GM19328 (cell line): ENCODE data around the gene ARL6IP4.

Experiments
- ATAC-seq: cut with Tn5 transposase; IDR thresholded peaks from one replicate; pipeline ENCODE4 v1.9.1; 2021; ENCODE audit warnings: mild to moderate bottlenecking, moderate library complexity; ENCODE audit not compliant: unreplicated experiment

The ARL6IP4 gene

DNA sequence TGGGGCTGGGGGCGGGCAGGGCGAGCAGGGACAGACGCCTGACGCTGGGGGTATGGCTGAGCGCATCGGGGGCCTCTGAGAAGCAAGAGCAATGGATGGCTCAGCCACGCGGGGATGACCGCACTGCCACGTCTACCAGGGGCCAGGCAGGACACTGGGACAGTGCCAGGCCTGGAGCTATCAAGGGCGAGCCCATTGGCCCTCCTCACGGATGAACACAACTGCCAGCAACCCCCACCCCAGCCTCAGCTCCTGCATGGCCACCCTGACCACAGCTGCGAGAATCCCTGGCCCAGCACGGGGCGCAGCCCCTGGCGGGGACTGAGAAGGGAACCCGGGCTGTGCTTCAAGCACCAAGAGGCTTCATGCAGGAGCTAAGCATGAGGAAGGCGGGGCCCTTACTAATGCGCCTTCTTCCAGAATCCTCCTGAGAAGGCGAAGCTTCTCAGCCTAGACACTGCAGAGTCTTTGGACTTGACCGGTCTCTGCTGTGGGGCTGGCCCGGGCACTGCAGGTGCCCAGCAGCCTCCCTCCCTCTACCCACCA lies 9.5 kb downstream of the ARL6IP4 start:
- ATAC-seq, result no peak

DNA sequence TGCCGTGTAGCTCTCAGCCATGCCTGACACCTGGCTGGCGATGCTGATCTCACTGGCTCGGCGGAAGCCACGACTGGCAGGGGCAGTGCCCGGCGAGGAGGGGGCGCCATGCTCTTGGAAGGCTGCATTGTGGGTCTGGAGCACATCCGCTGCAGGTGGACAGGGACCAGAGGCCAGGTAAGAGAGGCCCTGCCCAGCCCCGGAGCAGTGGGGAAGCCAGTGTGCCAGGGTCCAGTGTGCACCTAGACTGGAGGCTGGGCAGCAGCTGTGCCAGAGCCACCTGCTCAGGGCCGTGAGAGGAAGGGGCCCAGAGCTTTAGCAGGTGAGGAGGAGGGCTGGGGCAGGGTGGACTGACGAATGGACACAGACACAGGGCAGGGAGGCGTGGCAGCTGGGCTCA lies 10.1 kb downstream of the ARL6IP4 start:
- no peak for ATAC-seq

DNA sequence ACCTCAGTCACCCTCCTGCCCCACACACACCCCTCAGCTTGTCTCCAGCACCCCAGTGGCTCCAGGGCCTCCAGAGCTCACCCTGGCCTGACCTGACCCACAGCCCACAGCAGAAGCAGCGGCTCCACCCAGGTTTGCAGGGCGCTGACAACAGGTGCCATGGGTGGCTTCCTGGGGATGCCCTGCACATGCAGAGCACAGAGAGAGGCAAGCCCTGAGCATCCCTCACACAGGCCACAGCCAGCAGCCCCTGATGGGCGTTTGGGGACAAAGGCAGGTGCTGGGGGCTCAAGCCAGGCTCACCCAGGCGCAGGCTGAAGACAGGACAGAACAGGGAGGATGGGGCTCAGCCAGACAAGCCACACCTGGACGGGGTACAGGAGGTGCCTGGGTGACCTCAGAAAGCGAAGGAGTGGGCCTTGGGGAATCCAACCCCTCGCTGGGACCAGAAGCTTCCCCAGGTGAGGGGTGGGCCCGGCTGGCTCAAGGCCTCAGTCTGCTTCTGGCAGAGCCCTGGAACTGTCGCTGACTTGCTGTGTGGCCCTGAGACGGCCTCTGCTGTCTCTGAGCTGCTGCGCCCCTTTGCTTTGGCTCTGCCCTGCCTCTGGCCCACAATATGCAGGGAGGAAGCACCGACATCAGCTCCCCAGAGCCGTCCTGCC lies 10.6 kb downstream of the ARL6IP4 start:
- ATAC-seq, result no peak

DNA sequence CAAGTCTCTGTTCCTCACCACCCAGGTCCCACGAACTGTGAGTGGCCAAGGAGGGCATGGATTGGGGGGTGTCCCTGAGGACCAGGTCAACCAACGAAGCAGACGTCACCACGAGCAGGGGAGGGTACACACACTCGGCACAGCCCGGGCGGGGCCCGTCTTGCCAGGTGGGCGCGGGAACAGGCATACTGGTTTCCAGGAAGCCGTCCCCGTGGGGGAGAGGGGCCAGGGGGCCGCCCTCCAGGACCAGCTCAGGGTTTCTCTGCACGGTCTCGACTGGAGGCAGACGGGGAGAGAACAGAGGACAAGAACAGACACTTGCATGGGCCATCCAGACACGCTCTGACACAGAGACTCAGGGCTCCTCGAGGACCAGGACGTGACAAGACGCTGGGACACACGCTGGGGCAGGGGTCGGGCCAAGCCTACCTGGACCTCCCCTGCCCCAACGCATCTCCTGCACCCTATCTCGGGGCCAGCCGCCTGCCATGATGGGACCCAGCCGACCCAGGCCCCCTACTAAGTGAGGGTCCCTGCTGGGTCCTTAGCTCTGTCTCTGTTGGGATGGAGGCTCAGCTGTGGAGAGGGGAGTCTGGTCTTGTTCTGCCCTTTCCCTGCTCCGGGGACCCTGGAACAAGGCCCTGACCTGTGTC lies 11.3 kb downstream of the ARL6IP4 start:
- ATAC-seq, result no peak

DNA sequence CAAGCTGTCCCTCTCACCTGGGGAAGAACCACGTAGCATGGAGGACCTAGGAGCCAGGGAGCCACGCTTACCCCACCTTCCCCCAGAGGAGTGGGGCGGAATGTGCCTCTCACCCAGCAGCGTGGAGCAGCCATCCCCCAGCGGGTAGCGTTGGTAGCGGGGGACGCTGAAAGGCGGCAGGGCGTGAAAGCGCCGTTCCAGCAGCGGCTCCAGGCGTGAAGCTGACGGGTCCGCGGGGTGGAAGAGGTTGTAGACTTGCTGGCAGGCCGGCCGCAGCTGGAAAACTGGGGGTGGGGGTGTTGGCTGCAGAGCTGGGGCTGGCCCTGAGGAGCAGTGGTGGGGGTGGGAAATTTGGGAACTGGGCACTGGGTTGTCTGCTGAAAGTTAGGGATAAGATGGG lies 11.9 kb downstream of the ARL6IP4 start:
- no peak for ATAC-seq

DNA sequence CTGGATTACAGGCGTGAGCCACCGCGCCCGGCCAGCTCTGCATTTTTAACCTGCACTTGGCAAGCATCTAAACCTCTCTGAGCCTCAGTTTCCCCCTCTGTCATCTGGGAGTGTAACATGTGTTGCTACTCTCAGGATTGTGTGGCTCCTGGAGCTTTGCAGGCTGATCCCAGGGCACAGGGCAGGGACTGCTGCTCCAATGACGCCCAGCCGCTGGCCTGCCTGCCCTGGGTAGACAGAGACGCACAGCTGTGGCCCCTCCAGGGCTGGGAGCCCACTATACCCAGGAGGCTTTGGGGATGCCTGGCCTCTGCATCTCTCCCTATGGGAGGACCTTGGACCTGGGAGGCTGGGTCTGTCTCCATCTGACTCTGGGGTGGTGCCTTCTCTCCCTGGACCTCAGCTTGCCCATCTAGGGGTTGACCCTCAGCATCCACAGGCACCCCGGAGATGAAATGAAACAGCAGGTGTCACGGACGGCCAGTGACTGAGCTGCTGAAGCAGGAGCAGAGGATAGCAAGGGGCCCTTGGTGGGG lies 13.7 kb downstream of the ARL6IP4 start:
- no peak for ATAC-seq

DNA sequence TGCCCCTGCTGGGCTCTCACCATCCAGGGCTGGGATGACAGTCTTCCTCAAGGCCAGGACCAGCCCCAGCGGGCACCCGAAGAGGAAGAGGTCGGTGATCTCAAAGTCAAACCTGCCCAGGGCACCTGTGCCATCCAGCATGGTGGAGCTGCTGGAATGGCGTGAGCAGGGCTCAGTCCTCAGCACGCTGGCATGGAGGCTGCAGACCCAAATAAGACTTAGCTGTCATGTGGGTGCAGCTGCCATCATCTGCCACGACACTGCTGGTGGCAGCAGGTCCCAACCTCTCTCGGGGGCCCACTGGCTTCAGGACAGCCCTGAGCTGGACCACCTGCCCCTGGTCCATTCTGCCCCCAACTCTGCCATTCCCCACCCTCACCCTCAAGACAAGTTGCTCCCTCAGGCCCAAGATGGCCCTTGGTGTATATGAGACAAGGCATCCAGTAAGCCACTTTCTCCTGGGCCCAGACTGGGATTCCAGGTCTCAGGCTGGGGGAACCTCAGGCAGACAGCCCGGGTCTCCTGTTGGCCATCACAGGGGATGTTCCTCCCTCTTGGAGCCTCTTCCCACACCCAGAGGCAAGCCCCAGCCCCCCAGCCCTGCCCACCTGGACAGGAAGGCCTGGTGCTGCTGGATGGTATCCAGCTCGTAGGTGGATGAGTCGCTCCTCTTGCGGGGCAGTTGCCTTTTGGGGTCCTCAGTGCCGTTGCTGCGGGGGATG lies 14.5 kb downstream of the ARL6IP4 start:
- no peak for ATAC-seq

DNA sequence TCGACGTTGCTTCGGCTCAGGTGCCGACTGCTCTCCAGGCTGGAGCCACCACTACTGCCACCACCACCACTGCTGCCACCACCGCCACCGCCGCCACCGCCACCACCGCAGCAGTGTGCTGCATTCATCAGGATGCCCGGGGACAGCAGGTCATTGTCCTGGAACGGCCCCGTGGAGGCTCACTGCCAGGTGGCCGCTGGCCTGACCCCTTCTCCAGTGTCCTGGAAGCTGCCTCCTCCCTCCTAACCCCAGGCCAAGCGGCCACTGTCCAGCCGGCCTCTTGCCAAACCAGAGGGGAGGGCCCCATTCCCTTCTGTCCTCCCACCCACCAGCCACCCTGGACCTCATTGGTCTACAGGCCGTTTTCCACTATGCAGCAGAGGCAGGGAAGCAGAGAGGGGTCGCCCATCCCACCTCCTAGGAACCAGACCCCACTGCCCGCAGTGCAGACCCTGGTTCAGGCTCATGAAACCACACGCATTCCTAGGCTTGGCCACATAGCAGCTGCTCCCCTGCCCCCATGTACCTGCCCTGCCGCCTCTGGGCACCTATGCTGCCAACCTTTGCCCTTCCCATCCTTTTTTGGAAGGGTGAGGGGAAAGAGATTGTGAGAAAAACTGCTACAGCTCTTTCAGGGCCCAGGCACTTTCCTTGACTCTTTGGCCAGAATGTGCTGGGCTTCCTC lies 15.2 kb downstream of the ARL6IP4 start:
- no peak for ATAC-seq

DNA sequence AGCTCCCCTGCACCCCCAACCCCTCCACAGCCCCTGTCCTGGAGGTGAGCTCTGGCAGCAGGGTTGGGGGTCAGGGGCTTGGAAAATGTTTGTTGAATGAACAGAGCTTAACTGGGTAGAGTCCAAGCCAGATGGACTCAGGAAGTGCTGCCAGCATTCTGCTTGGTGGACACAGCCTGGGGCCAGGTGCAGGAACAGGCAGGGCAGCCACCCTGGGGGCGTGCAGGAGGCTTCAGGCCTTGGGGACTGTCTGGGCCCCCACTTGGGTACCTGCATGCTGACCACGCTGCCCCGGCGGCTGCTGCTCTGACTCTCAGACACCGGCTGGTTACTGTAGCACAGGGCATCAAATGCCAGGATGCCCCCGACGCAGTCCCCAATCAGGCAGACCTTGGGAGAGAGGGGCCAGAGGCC lies 15.7 kb downstream of the ARL6IP4 start:
- ATAC-seq, result no peak

DNA sequence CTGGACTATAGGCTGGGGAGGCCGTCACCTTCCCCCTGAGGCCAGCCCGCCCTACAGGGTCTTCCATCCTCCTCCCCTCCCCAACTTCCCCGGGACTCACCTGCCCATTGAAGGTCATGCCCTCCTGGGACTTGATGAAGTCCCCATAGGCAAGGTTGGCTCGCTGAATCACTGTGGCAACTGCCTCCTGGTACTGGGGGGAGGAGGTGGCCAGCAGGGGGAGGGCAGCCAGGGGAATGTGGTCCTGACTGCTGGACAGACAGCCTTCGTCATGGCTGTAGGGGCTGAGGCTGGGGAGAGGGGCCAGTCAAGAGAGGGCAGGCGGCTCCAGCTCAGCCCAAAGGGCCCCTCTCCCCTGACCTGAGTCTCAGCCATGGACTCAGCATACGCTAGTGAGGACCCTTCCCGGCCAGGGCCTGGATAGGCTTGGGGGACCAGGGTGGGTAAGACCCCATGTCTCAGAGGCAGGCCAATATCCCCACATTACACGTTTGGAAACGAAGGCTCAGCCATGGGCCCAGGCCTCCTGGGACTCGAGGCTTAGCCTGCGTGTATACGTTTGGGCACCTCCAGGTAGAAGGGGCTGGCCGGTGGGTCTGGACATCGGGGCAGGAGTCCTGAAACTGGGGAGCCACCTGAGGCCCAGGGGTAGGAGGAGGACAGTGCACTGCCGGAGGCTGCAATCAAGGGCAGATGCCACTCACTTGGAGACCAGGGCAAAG lies 16.3 kb downstream of the ARL6IP4 start:
- no peak for ATAC-seq

DNA sequence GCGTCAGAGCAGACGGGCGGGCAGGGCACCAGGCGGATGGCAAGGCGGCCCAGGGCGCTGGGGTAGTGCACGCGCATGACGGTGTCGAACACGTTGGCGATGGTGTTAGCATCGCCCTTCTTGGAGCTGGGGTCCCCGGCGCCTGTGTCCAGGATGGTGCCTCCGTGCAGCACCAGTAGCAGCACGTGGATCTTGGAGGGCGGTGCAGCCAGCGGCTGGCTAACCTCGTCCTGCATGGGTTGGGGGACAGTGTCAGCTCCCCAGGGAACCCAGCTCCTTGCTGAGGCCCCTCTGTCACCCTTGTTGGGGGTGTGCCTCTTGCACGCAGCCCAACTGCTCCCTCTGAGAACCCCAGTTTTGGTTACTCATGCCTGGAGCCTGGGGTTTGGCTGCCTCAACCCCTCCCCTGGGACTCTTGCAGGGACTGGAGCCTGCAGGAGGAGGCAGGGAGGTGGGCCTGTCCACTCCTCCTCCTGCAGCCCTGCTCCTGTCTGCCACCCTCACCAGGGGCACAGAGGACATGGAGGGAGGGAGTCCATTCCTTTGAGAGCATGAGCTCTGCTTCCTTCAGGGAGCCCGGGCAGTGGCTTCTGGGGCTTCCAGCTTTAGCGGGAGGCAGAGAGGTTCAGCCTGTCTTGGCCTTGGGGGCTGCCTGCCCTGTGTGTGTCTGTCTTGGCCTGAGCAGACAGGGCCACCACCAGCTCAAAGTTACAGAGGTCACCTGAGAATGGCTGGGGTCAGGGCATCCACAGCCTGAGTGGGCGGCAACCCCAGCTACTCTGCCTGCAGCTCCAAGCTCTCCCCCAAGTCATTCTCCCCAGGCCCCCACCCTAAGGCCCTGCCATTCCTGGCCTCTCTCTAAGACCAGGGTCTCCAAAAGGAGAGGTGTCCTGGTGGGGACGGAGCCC lies 17.1 kb downstream of the ARL6IP4 start:
- no peak for ATAC-seq

DNA sequence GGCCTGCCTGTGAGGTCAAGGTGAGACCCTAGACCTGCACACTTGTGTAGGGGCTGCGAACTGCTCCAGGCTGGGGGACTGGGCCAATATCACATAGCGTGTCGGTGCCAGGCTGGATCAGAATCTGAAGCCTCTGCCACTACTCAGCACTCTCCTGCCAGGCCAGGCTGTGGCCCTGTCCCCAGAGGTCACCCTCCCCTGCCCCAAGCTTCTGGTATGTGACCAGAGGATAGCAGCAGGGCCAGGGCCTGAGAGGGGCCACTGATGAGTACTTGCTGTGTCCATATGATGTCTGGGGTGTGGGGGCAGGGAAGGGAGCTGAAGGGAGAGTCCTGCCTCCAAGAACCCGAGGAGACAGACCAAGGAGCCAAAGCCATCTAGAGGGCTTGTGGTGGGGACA lies 17.8 kb downstream of the ARL6IP4 start:
- ATAC-seq, result no peak

DNA sequence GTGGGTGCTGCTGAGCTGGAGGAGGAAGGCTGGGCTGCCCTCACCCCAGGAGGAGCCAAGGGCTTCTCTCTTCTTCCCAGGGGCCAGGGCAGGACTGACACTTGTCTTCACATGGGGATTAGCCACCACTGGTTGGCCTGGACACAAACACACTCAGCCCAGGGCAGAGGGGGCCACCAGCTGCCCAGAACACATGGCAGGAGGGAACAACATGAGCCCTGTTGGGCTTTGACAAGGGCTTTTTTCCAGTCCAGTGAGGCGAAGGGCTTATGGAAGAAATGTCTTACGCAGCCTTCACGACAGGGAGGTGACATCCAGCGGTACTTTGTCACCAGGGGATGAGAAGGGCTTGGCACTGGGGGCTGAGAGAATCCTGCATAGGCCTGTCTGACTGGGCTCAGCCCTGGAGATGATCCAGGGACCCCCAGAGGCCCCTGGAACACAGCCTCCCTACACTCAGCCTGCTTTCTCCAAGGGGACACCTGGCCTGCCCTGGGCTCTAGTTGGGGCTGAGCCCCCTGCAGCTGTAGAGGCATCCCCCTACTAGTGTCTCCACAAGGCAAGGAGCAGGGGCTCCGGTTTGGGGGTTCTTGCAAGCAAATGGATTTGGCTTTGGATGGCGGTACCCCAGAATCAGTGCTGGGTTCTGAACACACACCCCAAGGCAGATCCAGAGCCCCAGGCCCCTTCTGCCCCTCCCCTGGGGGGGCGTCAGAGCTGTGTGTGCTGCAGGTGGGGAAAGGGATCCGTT lies 18.9 kb downstream of the ARL6IP4 start:
- no peak for ATAC-seq

DNA sequence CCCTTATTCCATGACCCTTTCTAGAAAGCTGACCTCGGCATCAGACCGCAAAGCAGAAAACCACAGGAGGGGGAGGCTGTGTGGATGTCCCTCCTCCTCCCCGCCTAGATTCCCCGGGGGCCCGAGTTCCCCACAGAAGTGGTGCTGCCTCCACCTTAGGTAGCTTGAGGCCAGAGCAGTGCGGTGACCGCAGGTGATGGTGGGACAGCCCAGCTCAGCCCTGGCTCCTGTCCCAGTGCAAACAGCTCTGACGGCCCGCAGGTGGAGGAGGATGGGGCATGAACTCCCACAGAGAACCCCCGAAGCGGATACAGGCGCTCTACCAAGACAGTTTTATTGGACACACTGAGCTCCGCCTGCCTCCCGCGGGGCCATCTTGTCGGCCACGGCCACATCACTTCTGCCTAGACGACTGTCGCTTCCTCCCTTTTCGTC lies 19.5 kb downstream of the ARL6IP4 start:
- ATAC-seq, result no peak

DNA sequence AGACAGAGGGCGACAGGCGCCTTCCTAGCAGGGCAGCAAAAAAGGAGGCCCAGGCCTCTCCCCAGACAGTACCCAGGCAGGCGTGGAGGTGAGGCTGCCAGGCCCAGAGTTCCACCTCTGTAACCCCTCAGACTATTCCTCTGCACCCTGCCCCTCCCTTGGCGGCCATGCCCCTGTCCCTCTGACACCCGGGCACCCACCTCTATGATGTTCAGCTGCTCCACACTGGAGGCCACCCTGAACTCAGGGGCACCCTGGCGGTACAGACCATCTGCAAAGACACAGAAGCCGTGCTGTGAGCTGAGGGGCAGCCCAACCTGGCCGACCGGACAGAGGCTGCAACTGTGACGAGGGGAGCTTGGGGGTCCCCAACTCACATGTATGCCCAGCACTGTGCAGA lies 20.1 kb downstream of the ARL6IP4 start:
- no peak for ATAC-seq

DNA sequence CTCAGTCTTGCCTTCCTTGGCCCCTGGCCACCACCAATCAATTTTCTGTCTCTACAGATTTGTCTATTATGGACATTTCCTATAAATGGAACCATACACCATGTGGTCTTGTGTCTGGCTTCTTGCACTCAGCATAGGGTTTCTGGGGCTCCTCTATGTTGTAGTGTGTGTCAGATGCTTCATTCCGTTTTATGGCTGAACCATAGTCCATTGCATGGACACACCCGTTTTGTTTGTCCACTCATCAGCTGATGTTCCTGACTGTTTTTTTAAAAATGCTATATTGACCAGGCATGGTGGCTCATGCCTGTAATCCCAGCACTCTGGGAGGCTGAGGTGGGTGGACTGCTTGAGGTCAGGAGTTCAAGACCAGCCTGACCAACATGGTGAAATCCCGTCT lies 21.0 kb downstream of the ARL6IP4 start:
- no peak for ATAC-seq

DNA sequence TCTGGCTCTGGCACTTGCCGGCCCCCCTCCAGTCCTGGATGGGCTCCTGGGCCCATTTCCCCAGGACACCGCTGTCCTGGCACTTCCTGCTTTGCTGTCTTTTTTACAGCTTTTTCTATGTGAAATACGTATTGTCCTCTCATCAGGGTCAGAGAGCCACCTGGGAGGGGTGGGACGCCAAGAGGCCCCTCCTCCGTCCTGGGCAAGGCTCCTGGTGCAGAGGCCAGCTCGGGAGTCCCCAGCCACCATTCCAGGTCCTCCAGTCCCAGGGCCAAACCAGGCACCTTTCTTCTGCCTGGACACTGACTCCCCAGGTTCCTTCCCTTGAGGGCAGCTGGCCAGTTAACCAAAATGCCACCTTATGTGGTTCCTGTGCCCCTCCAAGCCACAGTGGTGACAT lies 22.8 kb downstream of the ARL6IP4 start:
- no peak for ATAC-seq

DNA sequence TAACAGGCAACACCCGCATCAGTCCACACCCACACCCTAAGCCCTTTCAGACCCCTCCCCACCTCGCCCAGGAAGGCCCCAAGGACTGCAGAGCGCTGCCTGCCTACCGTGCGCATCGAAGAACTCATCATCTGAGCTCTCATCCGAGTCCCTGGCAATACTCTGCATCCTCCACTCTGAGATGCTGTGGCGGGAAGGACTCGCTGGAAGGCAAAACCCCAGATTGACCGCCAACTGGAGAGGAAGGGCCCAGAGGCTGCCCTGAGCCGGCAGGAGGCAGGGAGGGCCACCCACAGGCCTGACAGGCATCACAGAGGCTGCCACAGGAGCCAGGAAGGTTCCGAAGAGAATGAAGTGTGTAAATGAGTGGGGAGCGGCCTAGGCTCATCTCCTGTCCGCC lies 23.8 kb downstream of the ARL6IP4 start:
- ATAC-seq, result no peak
